ENCODE results near the gene ZFC3H1. TPM values are rescaled to one million over a fixed set of nuclear protein-coding genes. Genes with fewer than 3 reads are reported as not detected.

ZFC3H1 gene
- total RNA-seq, 1 donor from 2014 or later: 22.1 TPM

DNA sequence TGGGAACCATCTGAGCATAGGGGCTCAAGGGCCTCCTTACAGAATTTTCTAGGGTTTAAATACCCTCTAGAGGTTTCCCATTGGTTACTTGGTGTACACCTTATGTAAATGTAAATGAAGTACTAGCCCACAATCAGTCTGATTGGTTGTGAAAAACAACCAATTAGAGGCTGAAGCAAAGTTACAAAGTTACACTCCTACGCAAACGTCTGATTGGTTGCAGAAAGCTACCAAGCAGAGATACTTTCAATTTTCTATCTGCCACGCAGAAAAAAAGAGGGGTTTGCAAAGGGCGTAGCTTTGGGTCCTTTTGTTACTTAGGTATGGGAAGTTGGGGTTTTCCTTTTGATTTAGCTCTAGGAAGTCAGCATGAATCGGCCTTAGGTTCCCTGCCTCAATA, 20.4 kb upstream of the ZFC3H1 start:
- Histone ChIP-seq H3K27me3 (ENCODE audit: control insufficient read depth, insufficient read depth, low read length) (no peaks in the 10 kb centered on the region), H3K36me3 (ENCODE audit: control insufficient read depth, insufficient read depth, low read length) (no peaks in the 10 kb centered on the region), H3K4me3 (ENCODE audit: low read depth, low read length) (no peak overlapping the region)
- DNase-seq (ENCODE audit: low read depth) (no peak), FAIRE-seq (no peak)
- TF ChIP-seq, protein P1, sequence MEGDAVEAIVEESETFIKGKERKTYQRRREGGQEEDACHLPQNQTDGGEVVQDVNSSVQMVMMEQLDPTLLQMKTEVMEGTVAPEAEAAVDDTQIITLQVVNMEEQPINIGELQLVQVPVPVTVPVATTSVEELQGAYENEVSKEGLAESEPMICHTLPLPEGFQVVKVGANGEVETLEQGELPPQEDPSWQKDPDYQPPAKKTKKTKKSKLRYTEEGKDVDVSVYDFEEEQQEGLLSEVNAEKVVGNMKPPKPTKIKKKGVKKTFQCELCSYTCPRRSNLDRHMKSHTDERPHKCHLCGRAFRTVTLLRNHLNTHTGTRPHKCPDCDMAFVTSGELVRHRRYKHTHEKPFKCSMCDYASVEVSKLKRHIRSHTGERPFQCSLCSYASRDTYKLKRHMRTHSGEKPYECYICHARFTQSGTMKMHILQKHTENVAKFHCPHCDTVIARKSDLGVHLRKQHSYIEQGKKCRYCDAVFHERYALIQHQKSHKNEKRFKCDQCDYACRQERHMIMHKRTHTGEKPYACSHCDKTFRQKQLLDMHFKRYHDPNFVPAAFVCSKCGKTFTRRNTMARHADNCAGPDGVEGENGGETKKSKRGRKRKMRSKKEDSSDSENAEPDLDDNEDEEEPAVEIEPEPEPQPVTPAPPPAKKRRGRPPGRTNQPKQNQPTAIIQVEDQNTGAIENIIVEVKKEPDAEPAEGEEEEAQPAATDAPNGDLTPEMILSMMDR (IDR thresholded peaks at IDR 0.05; ENCODE audit: insufficient read depth, low read length, severe bottlenecking): no peak

DNA sequence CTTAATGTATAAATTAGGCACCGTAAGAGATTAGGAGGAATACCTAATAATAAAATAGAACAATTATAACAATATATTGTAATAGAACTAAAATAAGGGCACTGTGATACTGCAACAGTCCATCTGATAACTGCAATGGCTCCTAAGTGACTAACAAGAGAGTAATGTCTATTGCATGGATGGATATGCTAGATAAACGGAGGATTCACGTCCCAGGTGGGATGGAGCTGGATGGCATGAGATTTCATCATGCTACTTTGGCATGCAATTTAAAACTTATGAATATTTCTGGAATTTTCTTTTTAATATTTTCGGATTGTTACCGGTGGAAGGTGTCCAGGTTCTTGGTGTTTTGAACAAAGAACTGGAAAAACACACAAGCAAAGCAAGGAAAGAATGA, 20.0 kb upstream of the ZFC3H1 start:
- Histone ChIP-seq H3K4me3 (ENCODE audit: low read depth, low read length) (no peak overlapping the region), H3K27me3 (ENCODE audit: control insufficient read depth, insufficient read depth, low read length) (no peaks in the 10 kb centered on the region), H3K36me3 (ENCODE audit: control insufficient read depth, insufficient read depth, low read length) (no peaks in the 10 kb centered on the region)
- no peak for FAIRE-seq
- TF ChIP-seq, protein P1 (IDR thresholded peaks at IDR 0.05; ENCODE audit: insufficient read depth, low read length, severe bottlenecking): no peak
- DNase-seq (ENCODE audit: low read depth): no peak

- H3K36me3 ChIP-seq (ENCODE audit: control insufficient read depth, insufficient read depth, low read length): no peaks in the 10 kb centered on the region
- DNase-seq (ENCODE audit: low read depth) (peak; percentile 30), FAIRE-seq (no peak)
- no peaks in the 10 kb centered on the region for H3K27me3 ChIP-seq (ENCODE audit: control insufficient read depth, insufficient read depth, low read length)
- TF ChIP-seq, protein P1 (IDR thresholded peaks at IDR 0.05; ENCODE audit: insufficient read depth, low read length, severe bottlenecking): no peak
- H3K4me3 ChIP-seq (ENCODE audit: low read depth, low read length): no peak overlapping the region
These were observed 18.8 kb upstream of the ZFC3H1 start for GRCh38 chr12:71682466-71682865.

- FAIRE-seq (no peak), DNase-seq (ENCODE audit: low read depth) (no peak)
- H3K36me3 ChIP-seq (ENCODE audit: control insufficient read depth, insufficient read depth, low read length): no peaks in the 10 kb centered on the region
- no peak overlapping the region for H3K4me3 ChIP-seq (ENCODE audit: low read depth, low read length)
- TF ChIP-seq, protein P1 (IDR thresholded peaks at IDR 0.05; ENCODE audit: insufficient read depth, low read length, severe bottlenecking): no peak
- H3K27me3 ChIP-seq (ENCODE audit: control insufficient read depth, insufficient read depth, low read length): no peaks in the 10 kb centered on the region
These were observed 8.2 kb upstream of the ZFC3H1 start for GRCh38 chr12:71671816-71672215.

DNA sequence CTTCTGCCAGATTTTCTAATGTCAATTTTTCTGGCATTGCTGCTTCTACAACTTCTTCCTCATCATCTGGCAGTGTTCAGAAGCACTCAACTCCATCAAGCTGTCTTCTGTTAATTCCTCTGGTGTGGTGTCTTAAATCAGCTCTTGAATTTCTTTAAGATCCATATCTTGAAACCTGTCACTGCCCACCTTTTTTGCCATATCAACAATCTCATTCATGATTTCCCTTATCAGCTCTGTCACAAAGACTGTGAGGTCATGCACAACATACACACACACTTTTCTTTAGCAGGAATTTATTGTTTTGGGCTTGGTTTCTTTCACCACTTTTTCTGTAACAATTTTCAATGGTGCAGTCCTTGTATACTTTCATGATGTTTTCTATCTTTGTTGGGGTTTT, 7.7 kb upstream of the ZFC3H1 start:
- no peak for FAIRE-seq
- Histone ChIP-seq H3K4me3 (ENCODE audit: low read depth, low read length) (no peak overlapping the region), H3K36me3 (ENCODE audit: control insufficient read depth, insufficient read depth, low read length) (no peaks in the 10 kb centered on the region), H3K27me3 (ENCODE audit: control insufficient read depth, insufficient read depth, low read length) (no peaks in the 10 kb centered on the region)
- TF ChIP-seq, protein P1 (IDR thresholded peaks at IDR 0.05; ENCODE audit: insufficient read depth, low read length, severe bottlenecking): no peak
- DNase-seq (ENCODE audit: low read depth): no peak

DNA sequence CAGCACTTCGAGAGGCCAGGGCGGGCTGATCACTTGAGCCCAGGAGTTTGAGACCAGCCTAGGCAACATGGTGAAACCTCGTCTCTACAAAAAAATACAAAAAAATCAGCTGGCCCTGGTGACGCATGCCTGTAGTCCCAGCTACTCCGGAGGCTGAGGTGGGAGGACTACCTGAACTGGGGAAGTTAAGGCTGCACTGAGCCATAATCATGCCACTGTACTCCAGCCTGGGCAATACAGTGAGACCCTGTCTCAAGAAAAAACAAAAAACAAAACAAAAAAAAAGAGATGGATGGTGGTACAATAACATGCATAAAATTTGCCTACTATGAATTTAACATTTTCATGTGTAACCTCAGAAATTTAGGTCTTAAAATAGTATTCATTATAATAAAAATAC, 2.6 kb upstream of the ZFC3H1 start:
- no peak overlapping the region for H3K4me3 ChIP-seq (ENCODE audit: low read depth, low read length)
- DNase-seq (ENCODE audit: low read depth): no peak
- FAIRE-seq: no peak
- no peaks in the 10 kb centered on the region for H3K36me3 ChIP-seq (ENCODE audit: control insufficient read depth, insufficient read depth, low read length)
- no peaks in the 10 kb centered on the region for H3K27me3 ChIP-seq (ENCODE audit: control insufficient read depth, insufficient read depth, low read length)
- TF ChIP-seq, protein P1 (IDR thresholded peaks at IDR 0.05; ENCODE audit: insufficient read depth, low read length, severe bottlenecking): no peak
